Measurements from ENCODE around the gene BNIP2. TPM values are rescaled to one million over a fixed set of nuclear protein-coding genes. Genes with fewer than 3 reads are reported as not detected.
"Not testable (repeated sequence)": the region's sequence is repeated elsewhere in the genome, so short reads cannot be mapped to it uniquely, and the experiment has no call there.

BNIP2 gene
- total RNA-seq, 1 donor from 2014 or later = 105 TPM

DNA sequence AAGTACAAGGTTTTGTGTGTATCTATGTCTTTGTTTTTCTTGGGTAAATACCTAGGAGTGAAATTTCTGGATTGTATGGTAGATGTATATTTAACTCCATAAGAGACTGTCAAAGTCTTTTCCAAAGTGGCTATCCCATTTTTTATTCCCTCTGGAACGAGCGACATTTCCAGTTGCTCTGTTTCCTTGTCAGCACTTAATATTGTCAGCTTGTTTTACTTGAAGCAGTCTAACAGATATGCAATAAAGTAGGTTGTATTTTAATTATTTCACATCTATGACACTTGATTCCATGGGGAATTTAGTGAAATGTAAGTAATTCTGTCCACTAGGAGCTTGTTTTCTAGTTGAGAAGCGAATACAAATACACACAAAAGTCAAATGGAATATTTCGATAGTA, 18.5 kb upstream of the BNIP2 start:
- H3K4me1 ChIP-seq = no peaks in the 10 kb centered on the region
- ATAC-seq (no peak), DNase-seq (no peak)
- peaks cover 3% of the 10 kb centered on the region for H3K27me3 ChIP-seq
- H3K4me3 ChIP-seq = no peak overlapping the region
- TF ChIP-seq, protein P1, sequence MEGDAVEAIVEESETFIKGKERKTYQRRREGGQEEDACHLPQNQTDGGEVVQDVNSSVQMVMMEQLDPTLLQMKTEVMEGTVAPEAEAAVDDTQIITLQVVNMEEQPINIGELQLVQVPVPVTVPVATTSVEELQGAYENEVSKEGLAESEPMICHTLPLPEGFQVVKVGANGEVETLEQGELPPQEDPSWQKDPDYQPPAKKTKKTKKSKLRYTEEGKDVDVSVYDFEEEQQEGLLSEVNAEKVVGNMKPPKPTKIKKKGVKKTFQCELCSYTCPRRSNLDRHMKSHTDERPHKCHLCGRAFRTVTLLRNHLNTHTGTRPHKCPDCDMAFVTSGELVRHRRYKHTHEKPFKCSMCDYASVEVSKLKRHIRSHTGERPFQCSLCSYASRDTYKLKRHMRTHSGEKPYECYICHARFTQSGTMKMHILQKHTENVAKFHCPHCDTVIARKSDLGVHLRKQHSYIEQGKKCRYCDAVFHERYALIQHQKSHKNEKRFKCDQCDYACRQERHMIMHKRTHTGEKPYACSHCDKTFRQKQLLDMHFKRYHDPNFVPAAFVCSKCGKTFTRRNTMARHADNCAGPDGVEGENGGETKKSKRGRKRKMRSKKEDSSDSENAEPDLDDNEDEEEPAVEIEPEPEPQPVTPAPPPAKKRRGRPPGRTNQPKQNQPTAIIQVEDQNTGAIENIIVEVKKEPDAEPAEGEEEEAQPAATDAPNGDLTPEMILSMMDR (IDR thresholded peaks at IDR 0.05) = no peak
- no peak overlapping the region for H3K27ac ChIP-seq
- H3K9me3 ChIP-seq = no peaks in the 10 kb centered on the region
- H3K36me3 ChIP-seq = no peaks in the 10 kb centered on the region
- intact Hi-C loops (cut with DNase I) = no loop called here

DNA sequence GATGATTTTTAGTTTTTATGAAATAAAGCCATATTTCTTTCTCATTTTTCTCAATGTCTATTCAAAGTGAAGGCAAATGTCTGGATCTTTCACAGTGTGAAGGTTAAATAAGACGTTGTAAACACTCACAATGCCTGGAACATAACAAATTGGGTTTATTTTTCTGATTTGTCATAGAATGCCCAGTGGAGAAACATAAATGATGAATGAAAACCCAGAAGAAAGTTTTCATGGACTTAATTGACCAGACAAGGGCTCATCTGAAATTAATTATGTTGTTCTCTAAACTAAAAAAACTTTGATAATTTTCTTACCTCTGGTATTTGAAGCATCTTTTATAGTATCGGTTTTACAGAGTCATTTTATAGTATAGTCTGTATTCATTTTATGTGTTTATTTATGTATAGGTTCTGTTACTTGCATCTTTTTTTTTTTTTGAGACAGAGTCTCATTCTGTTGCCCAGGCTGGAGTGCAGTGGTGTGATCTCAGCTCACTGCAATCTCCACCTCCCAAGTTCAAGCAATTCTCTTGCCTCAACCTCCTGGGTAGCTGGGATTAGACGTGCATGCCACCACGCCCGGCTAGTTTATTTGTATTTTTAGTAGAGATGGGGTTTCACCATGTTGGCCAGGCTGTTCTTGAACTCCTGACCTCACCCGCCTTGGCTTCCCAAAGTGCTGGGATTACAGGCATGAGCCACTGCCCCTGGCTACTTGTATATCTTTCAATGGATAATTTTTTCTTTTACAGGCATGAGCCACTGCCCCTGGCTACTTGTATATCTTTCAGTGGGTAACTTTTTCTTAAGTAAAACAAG, 15.1 kb upstream of the BNIP2 start:
- ATAC-seq (no peak), DNase-seq (no peak)
- Histone ChIP-seq H3K4me3 (no peak overlapping the region), H3K4me1 (no peaks in the 10 kb centered on the region), H3K9me3 (no peaks in the 10 kb centered on the region), H3K27ac (no peak overlapping the region), H3K36me3 (no peaks in the 10 kb centered on the region), H3K27me3 (peaks cover 9% of the 10 kb centered on the region)
- intact Hi-C loops (cut with DNase I) = no loop called here
- TF ChIP-seq, protein P1 (IDR thresholded peaks at IDR 0.05) = no peak

DNA sequence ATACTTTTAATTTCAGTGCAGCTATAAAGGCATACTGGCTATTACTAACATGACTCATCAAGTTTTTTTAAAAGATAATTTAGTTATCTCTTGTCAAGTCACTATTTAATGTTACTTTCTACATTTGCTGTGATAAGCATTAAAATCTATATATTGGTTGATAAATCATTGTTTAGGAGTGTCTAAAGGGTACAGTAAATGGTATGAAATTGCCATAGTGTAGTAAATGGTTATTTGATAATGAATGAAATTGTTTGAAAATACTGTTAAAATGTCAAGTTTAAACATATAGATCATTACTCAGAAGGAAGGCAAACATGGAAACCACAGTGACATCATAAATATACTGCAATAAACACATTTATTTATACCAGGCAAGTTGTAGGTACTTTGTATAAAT, 13.2 kb upstream of the BNIP2 start:
- TF ChIP-seq, protein P1 (IDR thresholded peaks at IDR 0.05) = no peak
- no peaks in the 10 kb centered on the region for H3K9me3 ChIP-seq
- no peak for ATAC-seq
- intact Hi-C loops (cut with DNase I) = no loop called here
- no peak overlapping the region for H3K27ac ChIP-seq
- peaks cover 9% of the 10 kb centered on the region for H3K27me3 ChIP-seq
- DNase-seq = no peak
- no peaks in the 10 kb centered on the region for H3K4me1 ChIP-seq
- no peaks in the 10 kb centered on the region for H3K36me3 ChIP-seq
- H3K4me3 ChIP-seq = no peak overlapping the region

GRCh38 chr15:59701880-59702279, 12.8 kb upstream of the BNIP2 start:
- TF ChIP-seq, protein P1 (IDR thresholded peaks at IDR 0.05) = no peak
- H3K36me3 ChIP-seq = no peaks in the 10 kb centered on the region
- H3K4me1 ChIP-seq = no peaks in the 10 kb centered on the region
- intact Hi-C loops (cut with DNase I) = no loop called here
- ATAC-seq (no peak), DNase-seq (no peak)
- H3K27ac ChIP-seq = no peak overlapping the region
- no peak overlapping the region for H3K4me3 ChIP-seq
- H3K9me3 ChIP-seq = no peaks in the 10 kb centered on the region
- H3K27me3 ChIP-seq = peaks cover 9% of the 10 kb centered on the region

DNA sequence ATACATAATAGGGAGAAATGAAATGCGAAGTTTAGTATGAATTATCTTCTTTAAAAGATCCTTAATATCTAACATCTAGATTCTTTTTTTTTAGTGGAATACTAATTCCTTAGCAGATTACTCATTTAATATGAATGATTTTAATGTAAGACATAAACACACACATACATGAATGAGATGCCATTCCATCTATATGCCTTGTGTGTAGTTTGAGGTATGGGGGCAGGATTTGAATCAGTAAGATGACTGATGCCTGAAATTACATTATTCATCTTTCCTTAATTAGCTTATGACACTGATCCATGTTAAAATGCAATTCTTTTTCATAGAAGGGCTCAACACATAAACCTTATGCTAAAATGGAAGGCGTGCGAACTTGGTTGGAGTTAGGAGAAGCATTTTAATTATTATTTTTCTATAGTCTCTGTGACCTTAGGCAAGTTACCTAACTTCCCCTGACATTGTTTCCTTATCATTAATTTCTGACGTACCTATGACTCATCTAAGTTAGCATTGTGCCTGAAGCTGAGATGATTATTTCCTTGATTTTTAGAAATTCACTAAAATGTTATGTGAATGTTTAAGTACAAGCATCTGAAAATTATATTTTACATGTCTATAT, 10.8 kb upstream of the BNIP2 start:
- no peaks in the 10 kb centered on the region for H3K4me1 ChIP-seq
- ATAC-seq = no peak
- intact Hi-C loops (cut with DNase I) = loop anchor here (10.0 kb wide), 1 partner anchor 475 kb away; no protein-coding TSS in a partner anchor
- no peak overlapping the region for H3K4me3 ChIP-seq
- no peaks in the 10 kb centered on the region for H3K9me3 ChIP-seq
- DNase-seq = no peak
- TF ChIP-seq, protein P1 (IDR thresholded peaks at IDR 0.05) = no peak
- H3K27ac ChIP-seq = no peak overlapping the region
- H3K36me3 ChIP-seq = no peaks in the 10 kb centered on the region
- peaks cover 9% of the 10 kb centered on the region for H3K27me3 ChIP-seq

GRCh38 chr15:59698065-59698464, 8.9 kb upstream of the BNIP2 start:
- not testable (repeated sequence) for H3K4me3 ChIP-seq, H3K9me3 ChIP-seq, DNase-seq, H3K27ac ChIP-seq, H3K27me3 ChIP-seq, H3K36me3 ChIP-seq, H3K4me1 ChIP-seq, ATAC-seq
- intact Hi-C loops (cut with DNase I) = loop anchor here (10.0 kb wide), 1 partner anchor 477 kb away; no protein-coding TSS in a partner anchor

Measured in upper lobe of right lung (tissue), 1 donor.